Measurements from ENCODE around the gene ZNF771. TPM values are rescaled to one million over a fixed set of nuclear protein-coding genes. Genes with fewer than 3 reads are reported as not detected.

The ZNF771 gene
- total RNA-seq, 4 donors from 2014 or later: 8.2 to 18.6 (median 14.2) TPM

DNA sequence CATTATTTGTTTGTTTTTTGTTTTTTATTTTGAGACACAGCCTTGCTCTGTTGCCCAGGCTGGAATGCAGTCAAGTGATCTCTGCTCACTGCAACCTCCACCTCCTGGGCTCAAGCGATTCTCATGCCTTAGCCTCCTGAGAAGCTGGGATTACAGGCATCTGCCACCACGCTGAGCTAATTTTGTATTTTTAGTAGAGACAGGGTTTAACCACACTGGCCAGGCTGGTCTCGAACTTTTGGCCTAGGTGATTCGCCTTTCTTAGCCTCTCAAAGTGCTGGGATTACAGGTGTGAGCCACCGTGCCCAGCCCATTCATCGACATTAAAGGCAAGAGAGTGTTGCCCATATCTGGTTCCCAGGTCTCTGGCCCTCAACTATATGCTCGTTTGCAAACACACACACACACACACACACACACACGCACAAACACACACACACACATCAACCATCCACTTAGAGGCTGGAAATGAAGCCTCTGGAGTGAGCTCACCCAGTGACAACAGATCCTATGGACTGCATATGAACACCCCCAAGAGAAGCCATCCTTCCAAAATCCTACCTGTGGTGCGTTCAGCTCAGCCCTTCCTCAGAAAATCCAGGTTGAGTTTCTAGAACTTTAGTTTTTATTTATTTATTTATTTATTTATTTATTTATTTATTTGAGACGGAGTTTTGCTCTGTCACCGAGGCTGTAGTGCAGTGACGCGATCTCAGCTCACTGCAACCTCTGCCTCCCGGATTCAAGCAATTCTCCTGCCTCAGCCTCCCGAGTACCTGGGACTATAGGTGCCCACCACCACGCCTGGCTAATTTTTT is 50.5 kb downstream of the ZNF771 start:
- TF ChIP-seq, protein P1, sequence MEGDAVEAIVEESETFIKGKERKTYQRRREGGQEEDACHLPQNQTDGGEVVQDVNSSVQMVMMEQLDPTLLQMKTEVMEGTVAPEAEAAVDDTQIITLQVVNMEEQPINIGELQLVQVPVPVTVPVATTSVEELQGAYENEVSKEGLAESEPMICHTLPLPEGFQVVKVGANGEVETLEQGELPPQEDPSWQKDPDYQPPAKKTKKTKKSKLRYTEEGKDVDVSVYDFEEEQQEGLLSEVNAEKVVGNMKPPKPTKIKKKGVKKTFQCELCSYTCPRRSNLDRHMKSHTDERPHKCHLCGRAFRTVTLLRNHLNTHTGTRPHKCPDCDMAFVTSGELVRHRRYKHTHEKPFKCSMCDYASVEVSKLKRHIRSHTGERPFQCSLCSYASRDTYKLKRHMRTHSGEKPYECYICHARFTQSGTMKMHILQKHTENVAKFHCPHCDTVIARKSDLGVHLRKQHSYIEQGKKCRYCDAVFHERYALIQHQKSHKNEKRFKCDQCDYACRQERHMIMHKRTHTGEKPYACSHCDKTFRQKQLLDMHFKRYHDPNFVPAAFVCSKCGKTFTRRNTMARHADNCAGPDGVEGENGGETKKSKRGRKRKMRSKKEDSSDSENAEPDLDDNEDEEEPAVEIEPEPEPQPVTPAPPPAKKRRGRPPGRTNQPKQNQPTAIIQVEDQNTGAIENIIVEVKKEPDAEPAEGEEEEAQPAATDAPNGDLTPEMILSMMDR (IDR thresholded peaks at IDR 0.05; ENCODE audit: low read depth): no peak

DNA sequence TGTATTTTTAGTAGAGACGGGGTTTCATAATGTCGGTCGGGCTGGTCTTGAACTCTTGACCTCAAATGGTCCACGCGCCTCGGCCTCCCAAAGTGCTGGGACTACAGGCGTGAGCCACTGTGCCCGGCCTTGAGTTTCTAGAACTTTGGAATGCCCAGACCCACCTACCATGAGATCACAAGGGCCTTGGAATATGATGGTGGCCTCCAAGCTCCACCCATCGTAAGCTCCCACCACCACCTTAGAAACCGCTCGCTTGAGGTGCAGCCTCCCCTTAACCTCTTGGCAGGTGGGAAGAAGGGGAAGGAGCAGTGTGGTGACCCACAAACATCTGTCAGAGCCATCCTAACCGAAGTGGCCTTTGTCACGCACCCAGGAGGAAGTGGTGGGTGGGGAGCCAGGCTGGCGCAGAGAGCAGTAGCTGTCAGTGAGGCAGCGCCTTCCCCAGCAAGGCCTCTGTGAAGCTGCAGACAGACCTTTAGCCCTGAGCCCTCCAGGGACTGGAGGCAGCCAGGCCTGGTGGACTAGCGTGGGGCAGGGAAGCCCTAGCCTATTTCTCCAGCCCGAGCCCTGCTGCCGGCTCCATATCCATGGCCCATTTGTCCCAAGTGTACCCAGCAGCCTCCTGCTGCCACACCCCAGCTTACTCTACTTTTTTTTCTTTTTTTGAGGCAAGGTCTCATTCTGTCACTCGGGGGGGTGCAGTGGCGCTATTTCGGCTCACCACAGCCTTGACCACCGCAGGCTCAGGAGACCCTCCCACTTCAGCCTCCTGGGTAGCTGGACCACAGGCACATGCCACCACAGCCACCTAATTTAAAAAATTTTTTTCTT is 51.4 kb downstream of the ZNF771 start:
- TF ChIP-seq, protein P1 (IDR thresholded peaks at IDR 0.05; ENCODE audit: low read depth): no peak

GRCh38 chr16:30459456-30459855 is 52.0 kb downstream of the ZNF771 start:
- TF ChIP-seq, protein P1 (IDR thresholded peaks at IDR 0.05; ENCODE audit: low read depth): no peak

- TF ChIP-seq, protein P1 (IDR thresholded peaks at IDR 0.05; ENCODE audit: low read depth): no peak
Observed at GRCh38 chr16:30464078-30464477, 56.7 kb downstream of the ZNF771 start.

Small RNA genes lying within 50 kb of the gene (small RNA-seq; reads per million reads assigned to genes)
- gene RF00019 (0.49 reads per million), gene RF00406 (0.97 reads per million)

Other genes starting within 250 kb of the ZNF771 start
- 10 to 100 TPM; 17.5 to 72.6 (median 40.5) TPM for gene CORO1A, start 224.0 kb upstream of the ZNF771 start, total RNA-seq
- gene BOLA2B, start 213.9 kb upstream of the ZNF771 start, total RNA-seq: 100 to 1,000 TPM; 150 to 399 (median 240) TPM
- 10 to 100 TPM; 16.6 to 68.9 (median 29.6) TPM for gene SLX1A, start 213.7 kb upstream of the ZNF771 start, total RNA-seq
- 10 to 100 TPM in 2 of 4 donors, 1 to 10 TPM in 2; 5.1 to 22.5 (median 14.6) TPM for gene SULT1A3, start 208.4 kb upstream of the ZNF771 start, total RNA-seq
- 10 to 100 TPM in 1 of 4 donors, 1 to 10 TPM in 3; 2.4 to 10.9 (median 5.7) TPM for gene NPIPB13, start 159.1 kb upstream of the ZNF771 start, total RNA-seq
- gene CD2BP2, start 52.3 kb upstream of the ZNF771 start, total RNA-seq: 10 to 100 TPM; 17.4 to 36.4 (median 30.5) TPM
- 10 to 100 TPM; 16.8 to 44.6 (median 18.8) TPM for gene TBC1D10B, start 37.1 kb upstream of the ZNF771 start, total RNA-seq
- not detected for gene MYL11, start 32.8 kb upstream of the ZNF771 start, total RNA-seq
- 1 to 10 TPM in 3 of 4 donors, under 1 TPM in 1; 0.33 to 4.4 (median 1.8) TPM for gene SEPTIN1, start 25.0 kb upstream of the ZNF771 start, total RNA-seq
- 1 to 10 TPM; 2.1 to 5.7 (median 2.7) TPM for gene ZNF48, start 12.2 kb upstream of the ZNF771 start, total RNA-seq
- gene DCTPP1, start 22.4 kb downstream of the ZNF771 start, total RNA-seq: 10 to 100 TPM in 3 of 4 donors, 1 to 10 TPM in 1; 8.8 to 20.1 (median 15.2) TPM
- 10 to 100 TPM; 27.7 to 42.3 (median 29.4) TPM for gene SEPHS2, start 38.3 kb downstream of the ZNF771 start, total RNA-seq
- gene ITGAL, start 65.1 kb downstream of the ZNF771 start, total RNA-seq: 10 to 100 TPM in 1 of 4 donors, 1 to 10 TPM in 3; 1.3 to 16.5 (median 4.1) TPM
- 10 to 100 TPM; 11.7 to 43.9 (median 19.2) TPM for gene ZNF768, start 119.0 kb downstream of the ZNF771 start, total RNA-seq
- 10 to 100 TPM in 2 of 4 donors, 1 to 10 TPM in 2; 7.8 to 12.1 (median 10.1) TPM for gene ZNF747, start 127.3 kb downstream of the ZNF771 start, total RNA-seq
- 10 to 100 TPM in 1 of 4 donors, 1 to 10 TPM in 3; 3.6 to 11.3 (median 4.9) TPM for gene ZNF764, start 150.8 kb downstream of the ZNF771 start, total RNA-seq
- gene ZNF688, start 164.1 kb downstream of the ZNF771 start, total RNA-seq: 10 to 100 TPM; 15.1 to 24.7 (median 17.0) TPM
- 1 to 10 TPM; 2.9 to 8.4 (median 6.6) TPM for gene ZNF785, start 178.1 kb downstream of the ZNF771 start, total RNA-seq
- gene ZNF689, start 202.8 kb downstream of the ZNF771 start, total RNA-seq: 1 to 10 TPM; 5.3 to 9.8 (median 7.4) TPM
- gene PRR14, start 243.4 kb downstream of the ZNF771 start, total RNA-seq: 10 to 100 TPM; 16.0 to 46.0 (median 22.1) TPM

Data from subcutaneous adipose tissue (tissue), 4 donors.